Measurements from ENCODE around the gene UGT8.

Gene UGT8, protein sequence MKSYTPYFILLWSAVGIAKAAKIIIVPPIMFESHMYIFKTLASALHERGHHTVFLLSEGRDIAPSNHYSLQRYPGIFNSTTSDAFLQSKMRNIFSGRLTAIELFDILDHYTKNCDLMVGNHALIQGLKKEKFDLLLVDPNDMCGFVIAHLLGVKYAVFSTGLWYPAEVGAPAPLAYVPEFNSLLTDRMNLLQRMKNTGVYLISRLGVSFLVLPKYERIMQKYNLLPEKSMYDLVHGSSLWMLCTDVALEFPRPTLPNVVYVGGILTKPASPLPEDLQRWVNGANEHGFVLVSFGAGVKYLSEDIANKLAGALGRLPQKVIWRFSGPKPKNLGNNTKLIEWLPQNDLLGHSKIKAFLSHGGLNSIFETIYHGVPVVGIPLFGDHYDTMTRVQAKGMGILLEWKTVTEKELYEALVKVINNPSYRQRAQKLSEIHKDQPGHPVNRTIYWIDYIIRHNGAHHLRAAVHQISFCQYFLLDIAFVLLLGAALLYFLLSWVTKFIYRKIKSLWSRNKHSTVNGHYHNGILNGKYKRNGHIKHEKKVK

GRCh38 chr4:114598191-114599121 is at the start of gene UGT8:
Gene UGT8, plus strand, starts transcription at chr4:114598807. Its CDS starts 24,074 bp downstream, at chr4:114622881.
- TF ChIP-seq, protein P1, sequence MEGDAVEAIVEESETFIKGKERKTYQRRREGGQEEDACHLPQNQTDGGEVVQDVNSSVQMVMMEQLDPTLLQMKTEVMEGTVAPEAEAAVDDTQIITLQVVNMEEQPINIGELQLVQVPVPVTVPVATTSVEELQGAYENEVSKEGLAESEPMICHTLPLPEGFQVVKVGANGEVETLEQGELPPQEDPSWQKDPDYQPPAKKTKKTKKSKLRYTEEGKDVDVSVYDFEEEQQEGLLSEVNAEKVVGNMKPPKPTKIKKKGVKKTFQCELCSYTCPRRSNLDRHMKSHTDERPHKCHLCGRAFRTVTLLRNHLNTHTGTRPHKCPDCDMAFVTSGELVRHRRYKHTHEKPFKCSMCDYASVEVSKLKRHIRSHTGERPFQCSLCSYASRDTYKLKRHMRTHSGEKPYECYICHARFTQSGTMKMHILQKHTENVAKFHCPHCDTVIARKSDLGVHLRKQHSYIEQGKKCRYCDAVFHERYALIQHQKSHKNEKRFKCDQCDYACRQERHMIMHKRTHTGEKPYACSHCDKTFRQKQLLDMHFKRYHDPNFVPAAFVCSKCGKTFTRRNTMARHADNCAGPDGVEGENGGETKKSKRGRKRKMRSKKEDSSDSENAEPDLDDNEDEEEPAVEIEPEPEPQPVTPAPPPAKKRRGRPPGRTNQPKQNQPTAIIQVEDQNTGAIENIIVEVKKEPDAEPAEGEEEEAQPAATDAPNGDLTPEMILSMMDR (conservative IDR thresholded peaks at IDR 0.05), result no peak
- H3K27ac ChIP-seq, result peak within 1 kb of the TSS; percentile 84

DNA sequence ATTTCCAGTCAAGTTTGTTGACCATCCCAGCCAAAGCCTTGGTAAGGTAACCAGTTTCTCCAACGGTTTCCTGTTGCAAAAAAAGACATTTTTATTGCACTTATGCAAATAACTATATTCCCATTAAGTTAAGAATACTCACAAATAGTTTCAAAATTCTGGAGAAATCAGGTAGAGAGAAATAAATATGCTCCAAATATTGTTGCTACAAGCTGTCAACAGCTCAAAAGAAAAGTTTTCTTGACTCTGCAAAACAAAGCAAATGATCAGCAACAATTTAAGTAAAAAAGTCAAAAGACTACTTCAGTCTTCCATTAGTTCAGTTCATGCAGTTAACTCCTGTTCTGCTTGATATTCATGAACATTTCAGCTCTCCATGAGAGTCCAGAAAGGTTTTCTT is 49.0 kb upstream of the UGT8 start:
- TF ChIP-seq, protein P1 (conservative IDR thresholded peaks at IDR 0.05), result no peak
- no peak overlapping the region for H3K27ac ChIP-seq

DNA sequence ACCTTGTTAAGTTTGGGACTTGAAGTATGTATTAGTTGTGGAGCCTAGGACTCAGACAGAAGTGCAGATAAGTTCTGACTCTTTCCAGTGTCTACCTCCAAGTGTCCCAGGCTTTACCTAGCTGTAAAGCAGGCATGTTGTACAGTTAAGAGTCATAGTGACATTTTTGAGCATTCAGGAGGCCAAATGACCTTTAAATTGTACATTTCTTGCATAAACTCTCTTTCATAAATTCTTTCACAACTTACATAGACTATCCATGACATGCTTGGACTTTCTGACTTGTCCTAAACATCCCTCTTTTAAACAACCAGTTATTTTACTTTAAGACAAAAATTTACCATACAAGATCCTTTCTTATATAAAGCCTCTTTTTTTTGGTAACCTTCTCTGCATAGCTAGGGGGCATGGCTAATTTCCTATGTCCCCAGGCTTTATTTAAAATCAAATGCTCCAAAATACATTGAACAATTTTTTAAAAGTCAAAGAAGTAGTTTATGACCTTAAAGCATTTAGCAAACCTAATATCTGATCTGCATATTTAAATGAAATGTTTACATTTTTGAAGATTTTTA is 40.1 kb upstream of the UGT8 start:
- TF ChIP-seq, protein P1 (conservative IDR thresholded peaks at IDR 0.05), result no peak
- no peak overlapping the region for H3K27ac ChIP-seq

DNA sequence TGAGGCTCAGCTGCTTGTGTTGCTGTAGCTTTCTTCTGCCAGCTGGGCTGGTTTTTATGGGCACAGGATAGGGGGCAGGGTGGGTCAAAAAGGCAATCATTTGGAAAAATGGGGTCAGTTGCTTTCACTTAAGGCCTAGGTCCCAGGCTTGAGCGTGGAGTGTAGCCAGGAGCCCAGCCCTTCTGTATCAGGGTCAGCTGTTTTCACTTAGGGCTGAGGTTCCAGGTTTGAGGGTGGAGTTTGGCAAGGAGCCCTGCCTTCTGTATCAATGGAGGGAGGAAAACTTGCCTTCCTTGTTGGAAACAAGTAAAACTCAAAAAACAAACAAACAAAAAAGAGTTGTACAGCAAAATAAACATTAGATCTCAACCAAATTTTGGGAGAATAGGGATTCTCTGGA is 37.0 kb upstream of the UGT8 start:
- peak overlapping the region; percentile 90 for H3K27ac ChIP-seq
- TF ChIP-seq, protein P1 (conservative IDR thresholded peaks at IDR 0.05), result no peak

- peak overlapping the region; percentile 90 for H3K27ac ChIP-seq
- TF ChIP-seq, protein P1 (conservative IDR thresholded peaks at IDR 0.05), result no peak
Observed at GRCh38 chr4:114562176-114562904, 36.3 kb upstream of the UGT8 start.

DNA sequence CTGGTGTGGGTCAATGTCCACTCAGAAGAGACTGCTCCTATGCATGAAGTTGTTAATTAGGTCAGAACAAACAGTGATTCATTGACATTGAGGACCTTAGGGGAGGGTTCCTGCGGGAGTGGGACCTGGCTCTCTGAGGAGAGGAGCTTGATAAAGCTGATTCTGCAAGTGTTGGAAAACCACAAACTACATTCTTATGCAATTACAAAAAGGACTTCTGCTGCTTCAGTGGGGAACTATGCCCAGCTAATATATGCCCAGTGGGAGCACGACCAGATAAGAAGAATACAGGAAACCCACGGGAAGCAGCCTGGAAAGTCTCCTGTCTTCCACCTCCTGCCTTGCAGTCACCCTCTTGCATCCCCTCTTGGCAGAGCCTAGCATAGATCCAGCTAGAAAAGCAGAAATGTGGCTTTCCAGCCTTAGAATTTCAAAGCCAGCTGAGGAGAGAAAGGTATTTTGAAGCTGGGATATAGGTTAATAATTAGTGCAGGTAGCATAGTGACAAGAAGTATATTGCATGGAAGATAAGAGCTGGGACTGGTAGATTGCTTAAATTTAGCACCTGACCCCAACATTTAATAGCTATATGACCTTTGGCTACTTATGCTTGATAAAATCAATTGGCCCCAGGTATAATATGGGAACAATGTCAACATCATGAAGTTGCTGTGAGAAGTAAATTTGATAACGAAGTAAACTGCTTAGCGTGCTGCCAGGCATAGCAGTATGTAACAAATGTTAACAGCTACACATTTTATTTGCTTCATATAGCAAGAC is 34.9 kb upstream of the UGT8 start:
- TF ChIP-seq, protein P1 (conservative IDR thresholded peaks at IDR 0.05), result no peak
- H3K27ac ChIP-seq, result peak overlapping the region; percentile 90
